Vagina (tissue), 2 donors: ENCODE results near the gene ZNF48.

Experiments used
- CTCF ChIP-seq, 3 experiments: fragments of 450-650 bp in 2 of 3; fragments of 200-600 bp in 1 of 3; sonication (generic) in 1 of 3; IDR thresholded peaks; one replicate each; pipeline ENCODE4 v1.5.1; 2017 to 2019; ENCODE audit warnings: antibody characterized with exemption in 3 of 3, mild to moderate bottlenecking in 2 of 3, moderate library complexity in 2 of 3
- POLR2A ChIP-seq, 2 donors: fragments of 450-650 bp; IDR thresholded peaks; one replicate each; pipeline ENCODE4 v1.6.1; 2017; ENCODE audit warnings: antibody characterized with exemption in 2 of 2, mild to moderate bottlenecking in 2 of 2, moderate library complexity in 2 of 2

GRCh38 chr16:30351586-30352419 lies 43.4 kb upstream of the ZNF48 start:
- TF ChIP-seq POLR2A (IDR thresholded peaks at IDR 0.05) (no peak), CTCF (IDR thresholded peaks at IDR 0.05) (no peak)
